ENCODE measurements around the gene RNLS. TPM values are rescaled to one million over a fixed set of nuclear protein-coding genes. Genes with fewer than 3 reads are reported as not detected.

RNLS gene
- total RNA-seq, 1 experiment from 2014 or later = 11.4 TPM

- in situ Hi-C loops (cut with HindIII; ENCODE audit: low pct_unique_long_range_greater_than_20kb, low sequenced_read_pairs) (no loop called here), intact Hi-C loops (cut with micrococcal nuclease; ENCODE audit: unreplicated experiment) (no loop called here)
- Histone ChIP-seq H3K4me1 (ENCODE audit: control insufficient read depth, insufficient read depth, low read length) (no peaks in the 10 kb centered on the region), H3K27me3 (ENCODE audit: control insufficient read depth, insufficient read depth, low read length) (no peaks in the 10 kb centered on the region), H3K9me3 (ENCODE audit: control insufficient read depth, insufficient read depth, low read depth, low read length) (no peaks in the 10 kb centered on the region), H3K4me3 (ENCODE audit: low read depth in 2 of 2, low read length in 2 of 2) (no peak overlapping the region), H3K27ac (ENCODE audit: low read length) (no peak overlapping the region), H3K36me3 (ENCODE audit: control insufficient read depth, insufficient read depth, low read length) (no peaks in the 10 kb centered on the region)
- no peak for DNase-seq (ENCODE audit: low read depth, low spot score)
- no TSS peak for BruUV-seq (replicated peaks)
- no peak for ATAC-seq
- ChIA-PET CTCF (no interaction called here), POLR2A (no interaction called here)
- TF ChIP-seq, protein P1, sequence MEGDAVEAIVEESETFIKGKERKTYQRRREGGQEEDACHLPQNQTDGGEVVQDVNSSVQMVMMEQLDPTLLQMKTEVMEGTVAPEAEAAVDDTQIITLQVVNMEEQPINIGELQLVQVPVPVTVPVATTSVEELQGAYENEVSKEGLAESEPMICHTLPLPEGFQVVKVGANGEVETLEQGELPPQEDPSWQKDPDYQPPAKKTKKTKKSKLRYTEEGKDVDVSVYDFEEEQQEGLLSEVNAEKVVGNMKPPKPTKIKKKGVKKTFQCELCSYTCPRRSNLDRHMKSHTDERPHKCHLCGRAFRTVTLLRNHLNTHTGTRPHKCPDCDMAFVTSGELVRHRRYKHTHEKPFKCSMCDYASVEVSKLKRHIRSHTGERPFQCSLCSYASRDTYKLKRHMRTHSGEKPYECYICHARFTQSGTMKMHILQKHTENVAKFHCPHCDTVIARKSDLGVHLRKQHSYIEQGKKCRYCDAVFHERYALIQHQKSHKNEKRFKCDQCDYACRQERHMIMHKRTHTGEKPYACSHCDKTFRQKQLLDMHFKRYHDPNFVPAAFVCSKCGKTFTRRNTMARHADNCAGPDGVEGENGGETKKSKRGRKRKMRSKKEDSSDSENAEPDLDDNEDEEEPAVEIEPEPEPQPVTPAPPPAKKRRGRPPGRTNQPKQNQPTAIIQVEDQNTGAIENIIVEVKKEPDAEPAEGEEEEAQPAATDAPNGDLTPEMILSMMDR (IDR thresholded peaks at IDR 0.05) = no peak
- TF ChIP-seq, protein P2, sequence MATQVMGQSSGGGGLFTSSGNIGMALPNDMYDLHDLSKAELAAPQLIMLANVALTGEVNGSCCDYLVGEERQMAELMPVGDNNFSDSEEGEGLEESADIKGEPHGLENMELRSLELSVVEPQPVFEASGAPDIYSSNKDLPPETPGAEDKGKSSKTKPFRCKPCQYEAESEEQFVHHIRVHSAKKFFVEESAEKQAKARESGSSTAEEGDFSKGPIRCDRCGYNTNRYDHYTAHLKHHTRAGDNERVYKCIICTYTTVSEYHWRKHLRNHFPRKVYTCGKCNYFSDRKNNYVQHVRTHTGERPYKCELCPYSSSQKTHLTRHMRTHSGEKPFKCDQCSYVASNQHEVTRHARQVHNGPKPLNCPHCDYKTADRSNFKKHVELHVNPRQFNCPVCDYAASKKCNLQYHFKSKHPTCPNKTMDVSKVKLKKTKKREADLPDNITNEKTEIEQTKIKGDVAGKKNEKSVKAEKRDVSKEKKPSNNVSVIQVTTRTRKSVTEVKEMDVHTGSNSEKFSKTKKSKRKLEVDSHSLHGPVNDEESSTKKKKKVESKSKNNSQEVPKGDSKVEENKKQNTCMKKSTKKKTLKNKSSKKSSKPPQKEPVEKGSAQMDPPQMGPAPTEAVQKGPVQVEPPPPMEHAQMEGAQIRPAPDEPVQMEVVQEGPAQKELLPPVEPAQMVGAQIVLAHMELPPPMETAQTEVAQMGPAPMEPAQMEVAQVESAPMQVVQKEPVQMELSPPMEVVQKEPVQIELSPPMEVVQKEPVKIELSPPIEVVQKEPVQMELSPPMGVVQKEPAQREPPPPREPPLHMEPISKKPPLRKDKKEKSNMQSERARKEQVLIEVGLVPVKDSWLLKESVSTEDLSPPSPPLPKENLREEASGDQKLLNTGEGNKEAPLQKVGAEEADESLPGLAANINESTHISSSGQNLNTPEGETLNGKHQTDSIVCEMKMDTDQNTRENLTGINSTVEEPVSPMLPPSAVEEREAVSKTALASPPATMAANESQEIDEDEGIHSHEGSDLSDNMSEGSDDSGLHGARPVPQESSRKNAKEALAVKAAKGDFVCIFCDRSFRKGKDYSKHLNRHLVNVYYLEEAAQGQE (IDR thresholded peaks at IDR 0.05; ENCODE audit: insufficient read depth in 1 of 2, low read depth in 2 of 2, low read length in 1 of 2) = no peak
- TF ChIP-seq POLR2AphosphoS5 (IDR thresholded peaks at IDR 0.05; ENCODE audit: low read depth, low read length) = no peak
- no peak for TF ChIP-seq SIN3A (IDR thresholded peaks at IDR 0.05; ENCODE audit: borderline replicate concordance, insufficient read depth, low read depth, low read length)
- TF ChIP-seq TCF7L2 (IDR thresholded peaks at IDR 0.05; ENCODE audit: low read depth, low read length) = no peak
Observed at GRCh38 chr10:88478256-88478655, 104.9 kb downstream of the RNLS start.

GRCh38 chr10:88477343-88478085, 105.6 kb downstream of the RNLS start:
- no peaks in the 10 kb centered on the region for H3K27me3 ChIP-seq (ENCODE audit: control insufficient read depth, insufficient read depth, low read length)
- no peaks in the 10 kb centered on the region for H3K4me1 ChIP-seq (ENCODE audit: control insufficient read depth, insufficient read depth, low read length)
- in situ Hi-C loops (cut with HindIII; ENCODE audit: low pct_unique_long_range_greater_than_20kb, low sequenced_read_pairs) (no loop called here), intact Hi-C loops (cut with micrococcal nuclease; ENCODE audit: unreplicated experiment) (no loop called here)
- H3K4me3 ChIP-seq (ENCODE audit: low read depth in 2 of 2, low read length in 2 of 2) = no peak overlapping the region
- no peaks in the 10 kb centered on the region for H3K36me3 ChIP-seq (ENCODE audit: control insufficient read depth, insufficient read depth, low read length)
- H3K9me3 ChIP-seq (ENCODE audit: control insufficient read depth, insufficient read depth, low read depth, low read length) = no peaks in the 10 kb centered on the region
- ATAC-seq = no peak
- POLR2A ChIA-PET = no interaction called here
- TF ChIP-seq, protein P1 (IDR thresholded peaks at IDR 0.05) = no peak
- TF ChIP-seq TCF7L2 (IDR thresholded peaks at IDR 0.05; ENCODE audit: low read depth, low read length) = no peak
- TF ChIP-seq POLR2AphosphoS5 (IDR thresholded peaks at IDR 0.05; ENCODE audit: low read depth, low read length) = no peak
- no peak for TF ChIP-seq SIN3A (IDR thresholded peaks at IDR 0.05; ENCODE audit: borderline replicate concordance, insufficient read depth, low read depth, low read length)
- TF ChIP-seq, protein P2 (IDR thresholded peaks at IDR 0.05; ENCODE audit: insufficient read depth in 1 of 2, low read depth in 2 of 2, low read length in 1 of 2) = no peak
- CTCF ChIA-PET = no interaction called here
- no peak for DNase-seq (ENCODE audit: low read depth, low spot score)
- no TSS peak for BruUV-seq (replicated peaks)
- no peak overlapping the region for H3K27ac ChIP-seq (ENCODE audit: low read length)

Measured in Panc1 (cell line).